GM20000 (cell line): ENCODE measurements around the gene SOAT2.
A peak's percentile ranks its signal among the peaks of the same experiment; 100 is the strongest.

ENCODE experiments used
- DNase-seq: peaks from one replicate; pipeline ENCODE4 v3.0.0; 2012; ENCODE audit warnings: low spot score
- CTCF ChIP-seq: IDR thresholded peaks from 2 replicates; pipeline ENCODE4 v1.5.1; 2012; ENCODE audit warnings: mild to moderate bottlenecking, control low read depth; ENCODE audit errors: extremely low read depth, missing control alignments

Gene SOAT2

GRCh38 chr12:53102883-53103807 lies at the start of gene SOAT2:
TSS of gene SOAT2 (plus strand) at chr12:53103486. CDS start at chr12:53103578, 92 bp downstream.
- no peak for DNase-seq
- TF ChIP-seq CTCF: no peak

GRCh38 chr12:53054112-53054878 lies 49.0 kb upstream of the SOAT2 start:
- DNase-seq: peak; percentile 95
- TF ChIP-seq CTCF: no peak

GRCh38 chr12:53055471-53056266 lies 47.6 kb upstream of the SOAT2 start:
- DNase-seq: no peak
- TF ChIP-seq CTCF: no peak

- no peak for TF ChIP-seq CTCF
- no peak for DNase-seq
These were observed 47.0 kb upstream of the SOAT2 start for GRCh38 chr12:53056296-53056695.

- no peak for TF ChIP-seq CTCF
- no peak for DNase-seq
These were observed 46.4 kb upstream of the SOAT2 start for GRCh38 chr12:53056901-53057300.

GRCh38 chr12:53057816-53058500 lies 45.3 kb upstream of the SOAT2 start:
- no peak for DNase-seq
- TF ChIP-seq CTCF: no peak
